Neural progenitor cell (in vitro differentiated cells): Measurements from ENCODE around the gene FAM168B. TPM values are rescaled to one million over a fixed set of nuclear protein-coding genes. Genes with fewer than 3 reads are reported as not detected.

ENCODE experiments used
- DNase-seq: peaks from one replicate; pipeline ENCODE4 v3.0.0-alpha.2; 2016; ENCODE audit warnings: low spot score
- H2AFZ ChIP-seq: fragments of 200-600 bp; sonication (generic); replicated peaks from 2 replicates; pipeline ENCODE4 v1.6.1; 2016; ENCODE audit warnings: antibody characterized with exemption
- H3F3A ChIP-seq: fragments of 200-600 bp; sonication (generic); 2 replicates; pipeline ENCODE4 v1.6.1; 2016; ENCODE audit warnings: antibody characterized with exemption, low read depth
- H3K27ac ChIP-seq: fragments of 200-600 bp; sonication (generic); 2 replicates; pipeline ENCODE4 v1.5.1; 2016; ENCODE audit warnings: mild to moderate bottlenecking
- H3K27me3 ChIP-seq: fragments of 200-600 bp; sonication (generic); 2 replicates; pipeline ENCODE4 v1.6.1; 2016; ENCODE audit warnings: mild to moderate bottlenecking, moderate library complexity
- H3K36me3 ChIP-seq: fragments of 200-600 bp; sonication (generic); 2 replicates; pipeline ENCODE4 v1.5.1; 2016
- H3K4me1 ChIP-seq: fragments of 200-600 bp; sonication (generic); 2 replicates; pipeline ENCODE4 v1.6.1; 2016; ENCODE audit warnings: mixed run types
- H3K4me2 ChIP-seq: fragments of 200-600 bp; sonication (generic); 2 replicates; pipeline ENCODE4 v1.6.1; 2016
- H3K4me3 ChIP-seq: fragments of 200-600 bp; sonication (generic); 2 replicates; pipeline ENCODE4 v1.5.1; 2016
- H3K79me2 ChIP-seq: fragments of 200-600 bp; sonication (generic); 2 replicates; pipeline ENCODE4 v1.6.1; 2016; ENCODE audit warnings: low read depth
- H3K9ac ChIP-seq: fragments of 200-600 bp; sonication (generic); 2 replicates; pipeline ENCODE4 v1.6.1; 2016
- H3K9me3 ChIP-seq: fragments of 200-600 bp; sonication (generic); 2 replicates; pipeline ENCODE4 v1.5.1; 2016; ENCODE audit warnings: low read depth
- H4K20me1 ChIP-seq: fragments of 200-600 bp; sonication (generic); 2 replicates; pipeline ENCODE4 v1.6.1; 2016; ENCODE audit warnings: low read depth
- H3K27ac Mint-ChIP-seq: 3 replicates; pipeline ENCODE4 v1.8.0; 2021; ENCODE audit warnings: mixed read lengths
- H3K27me3 Mint-ChIP-seq: 2 replicates; pipeline ENCODE4 v1.8.0; 2022; ENCODE audit warnings: low read depth, mild to moderate bottlenecking, inconsistent platforms, moderate library complexity, mixed read lengths; ENCODE audit not compliant: insufficient read depth
- H3K36me3 Mint-ChIP-seq: 3 replicates; pipeline ENCODE4 v1.8.0; 2021; ENCODE audit warnings: mixed read lengths
- H3K4me1 Mint-ChIP-seq: 3 replicates; pipeline ENCODE4 v1.8.0; 2021; ENCODE audit warnings: mixed read lengths
- H3K4me3 Mint-ChIP-seq: 3 replicates; pipeline ENCODE4 v1.8.0; 2021; ENCODE audit warnings: mild to moderate bottlenecking, moderate library complexity, mixed read lengths
- H3K9me3 Mint-ChIP-seq: 3 replicates; pipeline ENCODE4 v1.8.0; 2020; ENCODE audit warnings: mixed read lengths
- EZH2 ChIP-seq: fragments of 200-600 bp; sonication (generic); IDR thresholded peaks from 2 replicates; pipeline ENCODE4 v1.6.1; 2017; ENCODE audit warnings: antibody characterized with exemption, mild to moderate bottlenecking, moderate library complexity
- EZH2phosphoT487 ChIP-seq: fragments of 200-600 bp; sonication (generic); IDR thresholded peaks from 2 replicates; pipeline ENCODE4 v1.6.1; 2017; ENCODE audit warnings: antibody characterized with exemption
- total RNA-seq: library from RNA; depleted of rRNA; stranded (reverse); fragments of >200 nt; gene quantifications from 2 replicates; pipeline ENCODE4 v1.2.3, GENCODE V29; 2015; ENCODE audit warnings: low replicate concordance
- TF ChIP-seq, protein P1 (sequence below): fragments of 200-600 bp; sonication (generic); IDR thresholded peaks from 2 replicates; pipeline ENCODE4 v1.5.1; 2017; ENCODE audit warnings: antibody characterized with exemption, mild to moderate bottlenecking

The FAM168B gene
- total RNA-seq, 1 donor from 2014 or later, result 63.0 TPM

DNA sequence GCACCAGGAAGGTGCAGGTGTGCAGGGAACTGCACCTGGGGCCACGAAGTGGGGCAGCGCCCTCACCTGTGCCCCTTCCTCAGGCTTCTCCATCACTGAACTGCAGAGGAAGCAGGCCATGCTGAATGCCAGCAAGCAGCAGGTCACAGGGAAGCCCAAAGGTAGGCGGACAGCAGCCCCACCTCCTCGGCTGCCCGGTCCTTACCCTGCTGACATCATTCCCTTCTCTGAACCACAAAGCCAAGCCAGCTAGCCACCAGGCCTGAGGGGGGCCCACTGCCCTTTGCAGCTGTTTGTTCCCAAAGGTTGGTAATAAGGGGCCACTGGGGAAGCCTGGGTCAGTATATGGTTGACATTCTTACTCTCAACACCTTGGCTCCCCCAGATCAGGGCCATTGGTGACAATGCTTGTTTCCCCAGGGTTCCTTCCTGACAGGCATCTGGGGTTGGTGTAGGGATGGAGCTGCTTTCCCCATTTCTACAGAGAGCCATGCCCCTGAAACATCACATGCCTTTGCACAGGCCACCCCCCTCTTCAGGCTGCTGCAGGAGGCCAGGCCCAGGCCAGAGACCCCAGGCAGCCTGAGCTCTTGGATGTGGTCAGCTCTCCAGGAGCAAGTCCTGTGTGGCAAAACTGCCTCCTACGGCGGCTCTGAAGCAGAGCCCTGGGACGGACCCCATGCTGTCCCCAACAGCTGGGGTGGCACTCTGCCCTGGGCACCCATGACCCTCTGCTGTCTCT, 47.8 kb downstream of the FAM168B start:
- no peaks in the 10 kb centered on the region for H3K36me3 ChIP-seq

DNA sequence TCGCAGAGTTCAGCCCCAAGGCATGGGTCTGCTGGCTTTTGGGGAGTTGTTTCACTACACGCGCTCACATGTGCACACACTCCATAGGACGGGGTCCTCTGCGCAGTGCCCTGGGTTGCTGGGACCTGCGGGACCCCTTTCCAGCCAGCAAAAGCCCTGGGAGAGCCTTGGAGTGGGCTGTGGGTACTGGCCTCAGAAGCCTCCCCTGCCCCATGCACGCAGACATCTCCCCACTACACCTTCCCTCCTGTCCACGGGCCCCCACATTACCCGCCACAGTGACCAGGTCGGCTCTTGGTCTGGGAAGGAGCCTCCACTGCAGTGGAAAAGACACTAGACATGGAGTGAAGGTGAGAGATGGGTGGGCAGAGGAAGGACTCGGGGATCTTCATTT, 48.5 kb downstream of the FAM168B start:
- TF ChIP-seq EZH2phosphoT487 (no peak), EZH2 (no peak)
- TF ChIP-seq, protein P1, sequence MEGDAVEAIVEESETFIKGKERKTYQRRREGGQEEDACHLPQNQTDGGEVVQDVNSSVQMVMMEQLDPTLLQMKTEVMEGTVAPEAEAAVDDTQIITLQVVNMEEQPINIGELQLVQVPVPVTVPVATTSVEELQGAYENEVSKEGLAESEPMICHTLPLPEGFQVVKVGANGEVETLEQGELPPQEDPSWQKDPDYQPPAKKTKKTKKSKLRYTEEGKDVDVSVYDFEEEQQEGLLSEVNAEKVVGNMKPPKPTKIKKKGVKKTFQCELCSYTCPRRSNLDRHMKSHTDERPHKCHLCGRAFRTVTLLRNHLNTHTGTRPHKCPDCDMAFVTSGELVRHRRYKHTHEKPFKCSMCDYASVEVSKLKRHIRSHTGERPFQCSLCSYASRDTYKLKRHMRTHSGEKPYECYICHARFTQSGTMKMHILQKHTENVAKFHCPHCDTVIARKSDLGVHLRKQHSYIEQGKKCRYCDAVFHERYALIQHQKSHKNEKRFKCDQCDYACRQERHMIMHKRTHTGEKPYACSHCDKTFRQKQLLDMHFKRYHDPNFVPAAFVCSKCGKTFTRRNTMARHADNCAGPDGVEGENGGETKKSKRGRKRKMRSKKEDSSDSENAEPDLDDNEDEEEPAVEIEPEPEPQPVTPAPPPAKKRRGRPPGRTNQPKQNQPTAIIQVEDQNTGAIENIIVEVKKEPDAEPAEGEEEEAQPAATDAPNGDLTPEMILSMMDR, result no peak
- H3K27ac Mint-ChIP-seq, result no peak overlapping the region

More for the DNA sequence above, 47.8 kb downstream of the FAM168B start:
- Histone ChIP-seq H3K27me3 (no peaks in the 10 kb centered on the region), H3K4me2 (no peak overlapping the region), H3K4me1 (no peaks in the 10 kb centered on the region), H2AFZ (no peak overlapping the region), H3K4me3 (no peak overlapping the region), H3K9me3 (no peaks in the 10 kb centered on the region), H4K20me1 (peaks cover 42% of the 10 kb centered on the region), H3K79me2 (peaks cover 11% of the 10 kb centered on the region), H3F3A (peaks cover 4% of the 10 kb centered on the region), H3K27ac (no peak overlapping the region), H3K9ac (no peak overlapping the region)
- no peak for DNase-seq
- Mint-ChIP-seq H3K9me3 (no peaks in the 10 kb centered on the region), H3K27me3 (peaks cover 6% of the 10 kb centered on the region), H3K36me3 (peaks cover 28% of the 10 kb centered on the region), H3K27ac (no peak overlapping the region), H3K4me3 (no peak overlapping the region), H3K4me1 (peaks cover 12% of the 10 kb centered on the region)
- TF ChIP-seq, protein P1, result no peak
- TF ChIP-seq EZH2 (no peak), EZH2phosphoT487 (no peak)

DNA sequence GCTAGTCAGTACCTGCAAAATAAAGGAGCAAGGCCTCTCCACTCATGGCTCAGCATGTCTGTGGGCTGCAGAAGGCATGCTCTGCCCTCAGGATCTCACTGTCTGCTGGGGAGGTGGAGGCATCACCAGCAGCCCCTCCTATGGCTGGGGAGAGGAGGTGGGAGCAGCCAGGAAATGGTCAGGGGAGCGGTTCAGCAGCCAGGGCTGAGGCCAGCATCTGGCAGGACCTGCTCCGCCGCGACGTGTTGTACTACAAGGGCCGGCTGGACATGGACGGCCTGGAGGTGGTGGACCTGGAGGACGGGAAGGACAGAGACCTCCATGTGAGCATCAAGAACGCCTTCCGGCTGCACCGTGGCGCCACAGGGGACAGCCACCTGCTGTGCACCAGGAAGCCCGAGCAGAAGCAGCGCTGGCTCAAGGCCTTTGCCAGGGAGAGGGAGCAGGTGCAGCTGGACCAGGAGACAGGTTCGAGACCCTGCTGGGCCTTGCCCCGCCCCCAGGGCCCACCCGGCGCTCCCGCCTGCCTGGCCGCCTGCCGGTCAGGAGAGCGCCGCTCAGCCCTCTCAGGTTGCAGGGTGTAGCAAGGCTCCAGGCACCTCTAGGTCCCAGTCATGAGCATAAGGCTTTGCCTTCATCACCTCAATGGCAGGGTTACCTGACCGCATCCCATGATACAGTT, 49.0 kb downstream of the FAM168B start:
- peaks cover 31% of the 10 kb centered on the region for H4K20me1 ChIP-seq
- no peaks in the 10 kb centered on the region for H3K27me3 ChIP-seq
- no peak overlapping the region for H3K27ac ChIP-seq
- no peaks in the 10 kb centered on the region for H3K4me1 ChIP-seq
- peaks cover 4% of the 10 kb centered on the region for H3F3A ChIP-seq
- H3K9me3 Mint-ChIP-seq, result no peaks in the 10 kb centered on the region
- H3K4me1 Mint-ChIP-seq, result peaks cover 12% of the 10 kb centered on the region
- no peak overlapping the region for H3K27ac Mint-ChIP-seq
- no peak overlapping the region for H3K4me3 Mint-ChIP-seq
- H3K9me3 ChIP-seq, result no peaks in the 10 kb centered on the region
- DNase-seq, result no peak
- no peaks in the 10 kb centered on the region for H3K36me3 ChIP-seq
- no peak overlapping the region for H3K4me3 ChIP-seq
- H3K36me3 Mint-ChIP-seq, result peaks cover 18% of the 10 kb centered on the region
- H3K9ac ChIP-seq, result no peak overlapping the region
- TF ChIP-seq, protein P1, result no peak
- TF ChIP-seq EZH2phosphoT487 (no peak), EZH2 (no peak)
- no peak overlapping the region for H3K4me2 ChIP-seq
- H3K27me3 Mint-ChIP-seq, result peaks cover 6% of the 10 kb centered on the region
- H2AFZ ChIP-seq, result no peak overlapping the region
- peaks cover under 1% of the 10 kb centered on the region for H3K79me2 ChIP-seq

More for the DNA sequence above, 48.5 kb downstream of the FAM168B start:
- H3K36me3 ChIP-seq, result no peaks in the 10 kb centered on the region
- Mint-ChIP-seq H3K9me3 (no peaks in the 10 kb centered on the region), H3K4me3 (no peak overlapping the region), H3K27me3 (peaks cover 6% of the 10 kb centered on the region), H3K4me1 (peaks cover 12% of the 10 kb centered on the region), H3K36me3 (peaks cover 22% of the 10 kb centered on the region)
- no peaks in the 10 kb centered on the region for H3K9me3 ChIP-seq
- H4K20me1 ChIP-seq, result peaks cover 36% of the 10 kb centered on the region
- H3K27me3 ChIP-seq, result no peaks in the 10 kb centered on the region
- H3K4me2 ChIP-seq, result no peak overlapping the region
- peaks cover 4% of the 10 kb centered on the region for H3F3A ChIP-seq
- H3K4me1 ChIP-seq, result no peaks in the 10 kb centered on the region
- no peak overlapping the region for H3K9ac ChIP-seq
- peaks cover 6% of the 10 kb centered on the region for H3K79me2 ChIP-seq
- no peak overlapping the region for H3K27ac ChIP-seq
- no peak overlapping the region for H2AFZ ChIP-seq
- DNase-seq, result no peak
- no peak overlapping the region for H3K4me3 ChIP-seq
